ENCODE measurements around the gene EML4. TPM values are rescaled to one million over a fixed set of nuclear protein-coding genes. Genes with fewer than 3 reads are reported as not detected.

Gene EML4
- total RNA-seq, 4 donors from 2014 or later, result 20.8 to 29.8 (median 25.3) TPM

- H3K36me3 ChIP-seq, result peaks cover 0 to 38% (median 0%) of the 10 kb centered on the region in 3 donors
- 90 to 91% methylated on average over 8 of the region's 8 CpGs for WGBS, 2 donors
- no peak overlapping the region for H3K27ac ChIP-seq
- DNase-seq (ENCODE audit: low spot score in 2 of 2), result no peak
- no peaks in the 10 kb centered on the region for H3K4me1 ChIP-seq
- H3K4me3 ChIP-seq, result no peak overlapping the region
- no peak for TF ChIP-seq POLR2A (IDR thresholded peaks at IDR 0.05)
- no peak for TF ChIP-seq EP300 (IDR thresholded peaks at IDR 0.05)
- TF ChIP-seq CTCF (IDR thresholded peaks at IDR 0.05), result no peak
- H3K9me3 ChIP-seq, result no peaks in the 10 kb centered on the region
- no peaks in the 10 kb centered on the region for H3K27me3 ChIP-seq
Observed at GRCh38 chr2:42290005-42290404, 120.9 kb downstream of the EML4 start.

DNA sequence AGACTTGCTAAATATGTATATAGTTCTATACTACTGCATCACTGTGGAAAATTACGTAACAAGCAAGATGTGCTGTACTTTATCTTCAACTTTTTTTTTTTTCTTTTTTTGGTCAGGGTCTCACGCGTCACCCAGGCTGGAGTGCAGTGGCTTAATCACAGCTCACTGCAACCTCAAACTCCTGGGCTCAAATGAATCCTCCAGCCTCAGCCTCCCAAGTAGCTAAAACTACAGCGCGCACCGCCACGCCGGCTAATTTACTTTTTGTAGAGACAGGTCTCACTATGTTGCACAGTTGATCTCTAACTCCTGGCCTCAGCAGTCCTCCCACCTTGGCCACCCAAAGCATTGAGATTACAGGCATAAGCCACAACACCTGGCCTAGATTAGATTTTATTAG is 123.9 kb downstream of the EML4 start:
- H3K36me3 ChIP-seq, result peaks cover 0 to 49% (median 0%) of the 10 kb centered on the region in 3 donors
- TF ChIP-seq EP300 (IDR thresholded peaks at IDR 0.05), result no peak
- no peak for TF ChIP-seq CTCF (IDR thresholded peaks at IDR 0.05)
- no peak for TF ChIP-seq POLR2A (IDR thresholded peaks at IDR 0.05)
- WGBS, 2 donors, result 99 to 100% methylated on average over 8 of the region's 8 CpGs
- no peaks in the 10 kb centered on the region for H3K27me3 ChIP-seq
- peaks cover 0 to 2% (median 0%) of the 10 kb centered on the region in 4 donors for H3K4me1 ChIP-seq
- no peak overlapping the region for H3K27ac ChIP-seq
- no peak overlapping the region for H3K4me3 ChIP-seq
- no peaks in the 10 kb centered on the region for H3K9me3 ChIP-seq
- DNase-seq (ENCODE audit: low spot score in 2 of 2), result no peak

- peaks cover 0 to 58% (median 0%) of the 10 kb centered on the region in 3 donors for H3K36me3 ChIP-seq
- no peaks in the 10 kb centered on the region for H3K9me3 ChIP-seq
- peaks cover 0 to 7% (median 0%) of the 10 kb centered on the region in 4 donors for H3K4me1 ChIP-seq
- no peaks in the 10 kb centered on the region for H3K27me3 ChIP-seq
- 65 to 74% methylated on average over 2 of the region's 2 CpGs for WGBS, 2 donors
- TF ChIP-seq POLR2A (IDR thresholded peaks at IDR 0.05) (no peak), EP300 (IDR thresholded peaks at IDR 0.05) (no peak), CTCF (IDR thresholded peaks at IDR 0.05) (no peak)
- H3K4me3 ChIP-seq, result no peak overlapping the region
- no peak for DNase-seq (ENCODE audit: low spot score in 2 of 2)
- H3K27ac ChIP-seq, result peak overlapping the region in 1 of 4 donors; percentile 22
Observed at GRCh38 chr2:42296226-42296625, 127.1 kb downstream of the EML4 start.

DNA sequence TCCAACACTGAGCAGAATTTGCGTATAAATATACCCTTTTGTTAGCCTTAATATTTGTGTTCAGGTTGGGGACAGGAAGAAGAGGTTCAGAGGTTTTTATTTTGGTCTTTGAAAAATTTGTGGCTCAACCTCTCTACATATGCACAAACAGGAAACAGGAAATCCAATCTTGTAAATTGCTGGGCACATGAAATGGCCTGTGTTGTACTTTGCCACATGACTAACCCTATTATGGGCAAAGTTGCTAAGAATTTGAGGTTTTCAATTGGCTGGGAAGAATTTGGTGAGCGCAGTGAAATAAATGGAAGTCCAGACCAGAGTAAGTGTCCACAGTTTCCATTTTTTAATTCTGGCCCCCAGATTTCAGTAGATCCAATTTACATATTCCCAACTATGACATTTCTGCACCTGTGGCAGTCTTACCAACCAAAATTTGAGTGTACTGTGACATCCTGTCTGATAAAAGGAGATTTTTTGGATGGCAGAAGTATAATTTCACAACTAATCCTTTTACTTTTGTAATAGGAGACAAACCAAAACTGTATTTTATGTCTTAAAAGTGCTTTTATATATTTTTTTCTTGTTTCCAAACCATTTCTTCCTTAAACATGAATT is 128.3 kb downstream of the EML4 start:
- peaks cover 0 to 7% (median 0%) of the 10 kb centered on the region in 4 donors for H3K4me1 ChIP-seq
- no peak for DNase-seq (ENCODE audit: low spot score in 2 of 2)
- WGBS, 2 donors, result 82 to 92% methylated on average over 2 of the region's 2 CpGs
- H3K36me3 ChIP-seq, result peaks cover 0 to 54% (median 0%) of the 10 kb centered on the region in 3 donors
- TF ChIP-seq EP300 (IDR thresholded peaks at IDR 0.05) (no peak), CTCF (IDR thresholded peaks at IDR 0.05) (no peak), POLR2A (IDR thresholded peaks at IDR 0.05) (no peak)
- H3K4me3 ChIP-seq, result no peak overlapping the region
- peak overlapping the region in 1 of 4 donors; percentile 22 for H3K27ac ChIP-seq
- no peaks in the 10 kb centered on the region for H3K27me3 ChIP-seq
- no peaks in the 10 kb centered on the region for H3K9me3 ChIP-seq

- peaks cover 0 to 56% (median 0%) of the 10 kb centered on the region in 3 donors for H3K36me3 ChIP-seq
- H3K27ac ChIP-seq, result no peak overlapping the region
- H3K4me1 ChIP-seq, result peaks cover 0 to 7% (median 0%) of the 10 kb centered on the region in 4 donors
- DNase-seq (ENCODE audit: low spot score in 2 of 2), result no peak
- WGBS, 2 donors, result 45 to 80% methylated on average over 1 of the region's 1 CpG
- no peaks in the 10 kb centered on the region for H3K9me3 ChIP-seq
- no peak overlapping the region for H3K4me3 ChIP-seq
- TF ChIP-seq POLR2A (IDR thresholded peaks at IDR 0.05) (no peak), EP300 (IDR thresholded peaks at IDR 0.05) (no peak), CTCF (IDR thresholded peaks at IDR 0.05) (no peak)
- H3K27me3 ChIP-seq, result no peaks in the 10 kb centered on the region
Observed at GRCh38 chr2:42298132-42298531, 129.0 kb downstream of the EML4 start.

Data from tibial nerve (tissue), 4 donors.